Mammary epithelial cell (primary cell): ENCODE results near the gene WNK1.

Source experiments
- CTCF ChIP-seq, 2 donors: IDR thresholded peaks in 1 of 2; conservative IDR thresholded peaks in 1 of 2; 2 replicates each; pipeline ENCODE4 v1.5.1; 2011 to 2012; ENCODE audit warnings: inconsistent platforms in 2 of 2, low read length in 2 of 2, mild to moderate bottlenecking in 2 of 2, control low read depth in 1 of 2, low read depth in 1 of 2; ENCODE audit not compliant: insufficient read depth in 1 of 2; ENCODE audit errors: extremely low read depth in 1 of 2
- EZH2 ChIP-seq: IDR thresholded peaks from 2 replicates; pipeline ENCODE4 v1.6.1; 2012; ENCODE audit warnings: low read length, inconsistent platforms, borderline replicate concordance

GRCh38 chr12:753611-754472, 1.5 kb downstream of the WNK1 start:
- TF ChIP-seq CTCF (conservative IDR thresholded peaks at IDR 0.05 in 1 of 2, IDR thresholded peaks at IDR 0.05 in 1 of 2; ENCODE audit: extremely low read depth in 1 of 2, insufficient read depth in 1 of 2, low read depth in 1 of 2, low read length in 2 of 2) (no peak), EZH2 (no peak)
